Suprapubic skin (tissue), 4 donors: ENCODE results near the gene OXTR.

Experiments used
- CTCF ChIP-seq, 2 donors: fragments of 200-600 bp in 1 of 2; fragments of 450-650 bp in 1 of 2; sonication (generic) in 1 of 2; IDR thresholded peaks; one replicate each; pipeline ENCODE4 v1.5.1; 2016 to 2019; ENCODE audit warnings: antibody characterized with exemption in 2 of 2, mild to moderate bottlenecking in 1 of 2, moderate library complexity in 1 of 2
- EP300 ChIP-seq: sonication (generic); formaldehyde crosslinking; IDR thresholded peaks from one replicate; pipeline ENCODE4 v1.6.1; 2017; ENCODE audit warnings: antibody characterized with exemption
- POLR2A ChIP-seq, 2 donors: fragments of 450-650 bp; IDR thresholded peaks; one replicate each; pipeline ENCODE4 v1.6.1; 2017; ENCODE audit warnings: antibody characterized with exemption in 2 of 2, mild to moderate bottlenecking in 2 of 2, moderate library complexity in 2 of 2
- POLR2AphosphoS5 ChIP-seq, 3 donors: sonication (generic); formaldehyde crosslinking; IDR thresholded peaks; one replicate each; pipeline ENCODE4 v1.6.1; 2017; ENCODE audit warnings: antibody characterized with exemption in 3 of 3

GRCh38 chr3:8702560-8702959 lies 66.9 kb downstream of the OXTR start:
- TF ChIP-seq POLR2A (IDR thresholded peaks at IDR 0.05) (no peak), CTCF (IDR thresholded peaks at IDR 0.05) (no peak), EP300 (no peak), POLR2AphosphoS5 (IDR thresholded peaks at IDR 0.05) (no peak)
